ENCODE results near the gene USP2.

USP2 gene

DNA sequence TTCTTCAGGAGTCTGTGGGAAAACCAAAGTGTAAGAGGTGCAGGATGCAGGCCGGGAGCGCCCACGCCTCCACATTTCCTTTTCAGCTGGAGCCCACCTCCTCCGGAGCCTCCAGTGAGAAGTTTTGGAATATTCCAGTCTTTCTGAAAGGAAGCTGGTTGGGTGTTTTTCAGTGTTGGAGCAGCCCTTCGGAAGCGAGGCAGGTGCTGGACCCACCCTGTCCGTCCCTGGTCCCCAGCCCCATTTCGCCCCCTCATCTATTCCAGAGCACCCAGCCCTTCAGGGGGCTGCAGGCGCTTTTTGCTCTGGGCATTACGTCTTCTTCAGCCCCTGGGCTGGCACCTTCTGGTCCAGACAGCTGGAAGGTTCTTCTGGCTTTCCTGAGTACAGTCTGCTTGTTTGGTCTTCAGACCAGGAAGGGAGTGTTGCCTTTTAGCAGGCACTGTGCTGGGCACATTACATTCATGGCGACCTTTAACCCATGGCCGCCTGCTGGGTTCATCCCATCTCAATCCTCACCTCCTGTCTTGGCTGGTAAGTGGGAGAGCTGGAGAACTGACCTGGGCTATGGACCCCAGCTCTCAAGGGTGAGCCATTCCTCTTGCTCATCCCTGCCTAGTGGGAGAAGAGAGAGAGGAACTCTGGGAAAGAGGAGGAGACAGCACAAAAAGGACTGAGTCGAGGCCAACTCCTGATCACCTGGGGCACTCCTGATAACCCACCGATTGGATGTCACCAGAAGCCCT is 42.2 kb upstream of the USP2 start:
- ChIA-PET POLR2A (no interaction called here), CTCF (no interaction called here)
- no peak for DNase-seq (ENCODE audit: extremely low spot score)
- no peak for TF ChIP-seq ARNT (IDR thresholded peaks at IDR 0.05)
- no peak for TF ChIP-seq FOXM1 (IDR thresholded peaks at IDR 0.05; ENCODE audit: borderline replicate concordance)
- TF ChIP-seq TARDBP (IDR thresholded peaks at IDR 0.05): no peak
- TF ChIP-seq FOXK2 (IDR thresholded peaks at IDR 0.05): no peak
- TF ChIP-seq SUZ12 (IDR thresholded peaks at IDR 0.05): no peak
- no peak for TF ChIP-seq SP1 (IDR thresholded peaks at IDR 0.05)
- TF ChIP-seq CTBP1 (IDR thresholded peaks at IDR 0.05; ENCODE audit: borderline replicate concordance): no peak
- TF ChIP-seq FOXA1 (IDR thresholded peaks at IDR 0.05): no peak
- TF ChIP-seq ELF4 (IDR thresholded peaks at IDR 0.05): no peak
- no peak for TF ChIP-seq NFRKB (IDR thresholded peaks at IDR 0.05)
- TF ChIP-seq LEF1 (IDR thresholded peaks at IDR 0.05; ENCODE audit: borderline replicate concordance): no peak

- ChIA-PET POLR2A (no interaction called here), CTCF (no interaction called here)
- DNase-seq (ENCODE audit: extremely low spot score): no peak
- TF ChIP-seq ARNT (IDR thresholded peaks at IDR 0.05): no peak
- no peak for TF ChIP-seq L3MBTL2 (conservative IDR thresholded peaks at IDR 0.05)
- TF ChIP-seq ELF4 (IDR thresholded peaks at IDR 0.05): no peak
- no peak for TF ChIP-seq LEF1 (IDR thresholded peaks at IDR 0.05; ENCODE audit: borderline replicate concordance)
- TF ChIP-seq, protein P1, sequence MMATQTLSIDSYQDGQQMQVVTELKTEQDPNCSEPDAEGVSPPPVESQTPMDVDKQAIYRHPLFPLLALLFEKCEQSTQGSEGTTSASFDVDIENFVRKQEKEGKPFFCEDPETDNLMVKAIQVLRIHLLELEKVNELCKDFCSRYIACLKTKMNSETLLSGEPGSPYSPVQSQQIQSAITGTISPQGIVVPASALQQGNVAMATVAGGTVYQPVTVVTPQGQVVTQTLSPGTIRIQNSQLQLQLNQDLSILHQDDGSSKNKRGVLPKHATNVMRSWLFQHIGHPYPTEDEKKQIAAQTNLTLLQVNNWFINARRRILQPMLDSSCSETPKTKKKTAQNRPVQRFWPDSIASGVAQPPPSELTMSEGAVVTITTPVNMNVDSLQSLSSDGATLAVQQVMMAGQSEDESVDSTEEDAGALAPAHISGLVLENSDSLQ (IDR thresholded peaks at IDR 0.05): no peak
- TF ChIP-seq SP1 (IDR thresholded peaks at IDR 0.05): no peak
- no peak for TF ChIP-seq FOXK2 (IDR thresholded peaks at IDR 0.05)
Observed at GRCh38 chr11:119422809-119423508, 41.5 kb upstream of the USP2 start, which contains the start of gene THY1. Gene THY1, minus strand, starts transcription at chr11:119423172. Its CDS starts 2,267 bp downstream, at chr11:119420905.

GRCh38 chr11:119421941-119422808 is 40.7 kb upstream of the USP2 start:
- ChIA-PET POLR2A (no interaction called here), CTCF (no interaction called here)
- no peak for TF ChIP-seq ARNT (IDR thresholded peaks at IDR 0.05)
- no peak for TF ChIP-seq BHLHE40 (IDR thresholded peaks at IDR 0.05; ENCODE audit: borderline replicate concordance)
- DNase-seq (ENCODE audit: extremely low spot score): no peak

DNA sequence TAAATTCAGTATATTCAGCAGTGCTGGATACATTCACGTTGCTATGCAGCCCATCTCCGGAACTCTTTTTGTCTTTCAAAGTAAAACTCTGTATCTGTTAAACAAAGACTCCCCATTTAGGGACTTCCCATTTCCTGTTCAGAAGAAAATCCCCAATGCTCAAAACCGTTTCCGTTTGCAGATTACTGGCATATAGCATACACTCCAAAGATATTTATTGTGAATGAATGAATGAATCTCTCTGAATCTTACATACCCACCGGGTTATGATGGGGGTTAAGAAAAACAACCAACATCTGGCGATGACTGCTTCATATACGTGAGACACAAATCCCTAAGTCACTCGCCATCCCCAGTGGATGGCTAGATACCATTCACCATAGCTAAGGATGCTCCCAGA is 39.9 kb upstream of the USP2 start:
- POLR2A ChIA-PET: no interaction called here

DNA sequence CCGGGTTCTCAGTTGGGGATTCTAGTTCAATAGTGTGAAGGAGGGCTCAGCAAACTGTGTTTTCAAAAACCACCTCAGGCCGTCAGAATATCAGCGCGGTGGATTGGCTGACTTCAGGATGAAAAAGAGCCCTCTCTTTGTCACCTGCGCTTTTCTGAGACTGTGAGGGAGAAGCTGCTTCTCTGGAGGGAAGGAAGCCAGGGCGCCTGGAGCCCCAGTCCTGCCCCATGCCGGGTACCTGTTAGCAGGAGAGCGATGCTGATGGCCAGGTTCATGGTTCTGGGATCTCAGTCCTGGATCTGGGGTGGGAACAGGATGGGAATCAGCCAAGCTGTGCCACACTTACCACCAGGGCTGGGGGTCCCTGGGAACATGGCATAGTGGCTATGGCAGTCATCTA is 39.1 kb upstream of the USP2 start:
- TF ChIP-seq BHLHE40 (IDR thresholded peaks at IDR 0.05; ENCODE audit: borderline replicate concordance) (no peak), FOXK2 (IDR thresholded peaks at IDR 0.05) (no peak), CTBP1 (IDR thresholded peaks at IDR 0.05; ENCODE audit: borderline replicate concordance) (no peak), LEF1 (IDR thresholded peaks at IDR 0.05; ENCODE audit: borderline replicate concordance) (no peak), NFRKB (IDR thresholded peaks at IDR 0.05) (no peak), ELF4 (IDR thresholded peaks at IDR 0.05) (no peak), SUZ12 (IDR thresholded peaks at IDR 0.05) (no peak), FOXM1 (IDR thresholded peaks at IDR 0.05; ENCODE audit: borderline replicate concordance) (no peak)
- DNase-seq (ENCODE audit: extremely low spot score): no peak
- CTCF ChIA-PET: no interaction called here
- POLR2A ChIA-PET: no interaction called here

More for the DNA sequence above, 39.9 kb upstream of the USP2 start:
- no peak for TF ChIP-seq FOXM1 (IDR thresholded peaks at IDR 0.05; ENCODE audit: borderline replicate concordance)
- no peak for TF ChIP-seq FOXK2 (IDR thresholded peaks at IDR 0.05)
- TF ChIP-seq ARNT (IDR thresholded peaks at IDR 0.05): no peak
- no peak for TF ChIP-seq ZNF384 (IDR thresholded peaks at IDR 0.05)
- DNase-seq (ENCODE audit: extremely low spot score): no peak
- CTCF ChIA-PET: no interaction called here

DNA sequence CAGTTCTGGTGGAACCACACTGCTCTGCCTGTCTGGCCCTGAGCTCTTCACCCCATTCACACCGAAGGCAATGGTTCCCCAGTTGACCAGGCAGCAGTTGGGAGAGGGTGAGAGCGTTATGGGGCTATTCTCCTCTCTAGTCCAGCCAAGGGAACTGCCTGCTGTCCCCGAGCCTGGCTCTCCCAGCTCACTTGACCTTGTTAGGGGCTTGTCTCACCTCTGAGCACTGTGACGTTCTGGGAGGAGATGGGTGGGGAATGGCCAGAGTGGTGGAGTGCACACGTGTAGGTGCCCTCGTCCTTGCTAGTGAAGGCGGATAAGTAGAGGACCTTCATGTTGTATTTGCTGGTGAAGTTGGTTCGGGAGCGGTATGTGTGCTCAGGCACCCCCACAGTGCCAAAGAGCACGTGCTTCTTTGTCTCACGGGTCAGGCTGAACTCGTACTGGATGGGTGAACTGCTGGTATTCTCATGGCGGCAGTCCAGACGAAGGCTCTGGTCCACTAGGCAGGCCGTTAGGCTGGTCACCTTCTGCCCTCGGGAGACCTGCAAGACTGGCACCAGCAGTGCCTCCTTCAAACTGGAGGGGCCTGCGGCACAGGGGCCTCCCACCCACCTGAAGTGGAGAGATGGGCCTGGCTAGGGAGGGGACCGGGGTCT is 38.5 kb upstream of the USP2 start:
- CTCF ChIA-PET: no interaction called here
- POLR2A ChIA-PET: no interaction called here
- TF ChIP-seq CTBP1 (IDR thresholded peaks at IDR 0.05; ENCODE audit: borderline replicate concordance): no peak
- no peak for TF ChIP-seq FOXA1 (IDR thresholded peaks at IDR 0.05)
- TF ChIP-seq SUZ12 (IDR thresholded peaks at IDR 0.05): no peak
- no peak for TF ChIP-seq L3MBTL2 (conservative IDR thresholded peaks at IDR 0.05)
- no peak for TF ChIP-seq FOXM1 (IDR thresholded peaks at IDR 0.05; ENCODE audit: borderline replicate concordance)
- TF ChIP-seq ARNT (IDR thresholded peaks at IDR 0.05): no peak
- TF ChIP-seq TARDBP (IDR thresholded peaks at IDR 0.05): no peak

GRCh38 chr11:119419246-119419645 is 37.8 kb upstream of the USP2 start:
- POLR2A ChIA-PET: no interaction called here
- no peak for DNase-seq (ENCODE audit: extremely low spot score)
- TF ChIP-seq L3MBTL2 (conservative IDR thresholded peaks at IDR 0.05) (no peak), CTBP1 (IDR thresholded peaks at IDR 0.05; ENCODE audit: borderline replicate concordance) (no peak), ZNF384 (IDR thresholded peaks at IDR 0.05) (no peak), TARDBP (IDR thresholded peaks at IDR 0.05) (no peak), BHLHE40 (IDR thresholded peaks at IDR 0.05; ENCODE audit: borderline replicate concordance) (no peak), FOXM1 (IDR thresholded peaks at IDR 0.05; ENCODE audit: borderline replicate concordance) (no peak), ELF4 (IDR thresholded peaks at IDR 0.05) (no peak), FOXA1 (IDR thresholded peaks at IDR 0.05) (no peak), HDGF (IDR thresholded peaks at IDR 0.05; ENCODE audit: borderline replicate concordance) (no peak), SP1 (IDR thresholded peaks at IDR 0.05) (no peak), ARNT (IDR thresholded peaks at IDR 0.05) (no peak), SUZ12 (IDR thresholded peaks at IDR 0.05) (no peak), NFRKB (IDR thresholded peaks at IDR 0.05) (no peak), LEF1 (IDR thresholded peaks at IDR 0.05; ENCODE audit: borderline replicate concordance) (no peak), FOXK2 (IDR thresholded peaks at IDR 0.05) (no peak)
- TF ChIP-seq, protein P1 (IDR thresholded peaks at IDR 0.05): no peak
- CTCF ChIA-PET: no interaction called here

More for the DNA sequence above, 38.5 kb upstream of the USP2 start:
- no peak for DNase-seq (ENCODE audit: extremely low spot score)
